ENCODE results near the gene RHOF.

The RHOF gene

GRCh38 chr12:121819212-121819949 is 25.9 kb upstream of the RHOF start:
- peak; percentile 18 for DNase-seq

DNA sequence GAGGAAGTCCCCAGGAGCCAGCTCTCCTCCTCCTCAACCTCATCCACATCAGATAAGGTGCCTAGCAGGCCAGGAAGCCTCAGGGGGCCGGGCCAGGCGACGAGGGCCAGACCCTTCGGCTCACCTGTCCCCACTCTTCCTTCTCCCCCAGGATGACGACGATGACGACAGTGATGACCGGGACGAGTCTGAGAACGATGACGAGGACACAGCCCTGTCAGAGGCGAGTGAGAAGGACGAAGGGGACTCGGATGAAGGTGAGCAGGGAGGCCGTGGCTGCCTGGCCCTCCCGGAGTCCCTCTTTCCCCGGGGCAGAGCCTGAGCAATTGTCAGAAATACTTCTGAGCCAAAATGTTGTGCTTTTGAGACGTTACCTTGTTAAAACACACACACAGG is 24.2 kb upstream of the RHOF start:
- no peak for DNase-seq

DNA sequence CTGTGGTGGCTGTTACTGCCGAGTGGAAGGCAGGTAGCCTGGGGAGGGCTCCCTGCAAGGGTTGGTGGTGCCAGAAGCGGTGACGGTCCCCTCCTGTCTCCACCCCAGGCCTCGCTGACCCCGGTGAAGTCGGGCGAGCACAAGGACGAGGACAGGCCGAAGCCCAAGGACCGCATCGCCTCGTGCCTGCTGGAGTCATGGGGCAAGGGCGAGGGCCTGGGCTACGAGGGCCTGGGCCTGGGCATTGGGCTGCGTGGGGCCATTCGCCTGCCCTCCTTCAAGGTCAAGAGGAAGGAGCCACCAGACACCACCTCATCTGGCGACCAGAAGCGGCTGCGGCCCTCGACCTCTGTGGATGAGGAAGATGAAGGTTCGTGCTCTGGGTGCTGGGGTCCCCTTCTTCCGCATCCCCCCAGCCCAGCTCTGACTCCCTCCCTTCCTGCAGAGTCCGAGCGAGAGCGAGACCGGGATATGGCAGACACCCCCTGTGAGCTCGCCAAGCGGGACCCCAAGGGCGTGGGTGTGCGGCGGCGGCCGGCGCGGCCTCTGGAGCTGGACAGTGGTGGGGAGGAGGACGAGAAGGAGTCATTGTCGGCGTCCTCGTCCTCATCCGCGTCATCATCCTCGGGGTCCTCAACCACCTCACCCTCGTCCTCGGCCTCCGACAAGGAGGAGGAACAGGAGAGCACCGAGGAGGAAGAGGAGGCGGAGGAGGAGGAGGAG is 23.6 kb upstream of the RHOF start:
- no peak for DNase-seq

GRCh38 chr12:121815263-121815662 is 21.8 kb upstream of the RHOF start:
- peak; percentile 18 for DNase-seq

DNA sequence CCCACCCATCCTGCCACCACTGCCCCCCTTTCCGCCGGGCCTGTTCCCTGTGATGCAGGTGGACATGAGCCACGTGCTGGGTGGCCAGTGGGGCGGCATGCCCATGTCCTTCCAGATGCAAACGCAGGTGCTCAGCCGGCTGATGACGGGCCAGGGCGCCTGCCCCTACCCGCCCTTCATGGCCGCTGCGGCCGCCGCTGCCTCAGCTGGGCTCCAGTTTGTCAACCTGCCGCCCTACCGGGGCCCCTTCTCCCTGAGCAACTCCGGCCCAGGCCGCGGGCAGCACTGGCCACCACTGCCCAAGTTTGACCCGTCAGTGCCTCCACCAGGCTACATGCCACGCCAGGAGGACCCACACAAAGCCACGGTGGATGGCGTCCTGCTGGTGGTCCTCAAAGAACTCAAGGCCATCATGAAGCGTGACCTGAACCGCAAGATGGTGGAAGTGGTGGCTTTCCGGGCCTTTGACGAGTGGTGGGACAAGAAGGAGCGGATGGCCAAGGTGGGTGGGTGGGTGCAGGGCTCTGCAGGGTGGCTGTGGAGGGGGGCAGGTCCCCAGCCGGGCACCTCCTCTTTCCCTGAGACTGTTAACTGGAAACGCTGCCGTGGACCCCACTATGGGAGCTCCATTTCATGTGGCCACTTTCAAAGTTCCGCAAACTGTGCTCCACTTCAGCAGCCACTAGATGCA is 21.1 kb upstream of the RHOF start:
- DNase-seq, result no peak

DNA sequence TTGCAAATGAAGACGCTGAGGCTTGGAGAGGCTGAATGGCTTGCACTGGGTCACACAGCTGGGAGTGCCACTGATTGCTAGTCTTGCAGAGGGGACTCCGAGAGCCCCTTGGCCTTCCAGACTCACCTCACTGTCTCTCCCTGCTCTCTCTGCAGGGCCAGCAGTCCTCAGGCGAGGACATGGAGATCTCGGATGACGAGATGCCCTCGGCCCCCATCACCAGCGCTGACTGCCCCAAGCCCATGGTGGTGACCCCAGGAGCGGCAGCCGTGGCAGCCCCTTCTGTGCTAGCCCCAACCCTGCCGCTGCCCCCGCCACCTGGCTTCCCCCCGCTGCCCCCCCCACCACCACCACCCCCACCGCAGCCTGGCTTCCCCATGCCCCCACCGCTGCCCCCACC is 20.5 kb upstream of the RHOF start:
- DNase-seq, result no peak

GRCh38 chr12:121812921-121813896 is 19.7 kb upstream of the RHOF start:
- peak; percentile 21 for DNase-seq

DNA sequence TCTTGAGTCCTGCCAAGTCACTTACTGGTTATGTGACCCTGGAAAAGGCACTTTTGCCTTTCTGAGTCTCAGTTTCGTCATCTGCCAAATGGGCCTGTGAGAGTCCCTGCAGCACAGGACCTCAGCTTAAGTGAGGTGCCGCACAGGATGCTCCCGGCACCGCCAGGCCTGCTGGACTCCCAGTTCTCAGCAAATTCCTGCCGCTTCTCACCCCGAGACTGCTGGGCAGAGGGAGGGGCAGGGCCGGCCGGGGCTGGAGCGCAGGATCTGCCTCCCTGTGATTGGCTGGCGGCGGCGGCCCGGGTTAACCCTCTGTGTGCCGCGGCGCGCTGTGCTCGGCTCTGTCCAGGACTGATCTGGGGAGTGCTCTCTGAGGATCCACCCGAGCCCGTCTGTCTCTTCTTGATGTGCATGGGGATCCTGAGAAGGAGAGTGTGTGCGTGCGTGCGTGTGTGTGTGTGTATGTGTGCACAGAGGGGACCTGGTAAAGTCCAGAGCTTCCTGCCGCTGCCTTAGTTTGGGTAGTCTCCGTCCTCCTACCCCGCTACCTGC is 18.9 kb upstream of the RHOF start:
- no peak for DNase-seq

GRCh38 chr12:121811434-121812319 is 18.2 kb upstream of the RHOF start:
- peak; percentile 82 for DNase-seq

DNA sequence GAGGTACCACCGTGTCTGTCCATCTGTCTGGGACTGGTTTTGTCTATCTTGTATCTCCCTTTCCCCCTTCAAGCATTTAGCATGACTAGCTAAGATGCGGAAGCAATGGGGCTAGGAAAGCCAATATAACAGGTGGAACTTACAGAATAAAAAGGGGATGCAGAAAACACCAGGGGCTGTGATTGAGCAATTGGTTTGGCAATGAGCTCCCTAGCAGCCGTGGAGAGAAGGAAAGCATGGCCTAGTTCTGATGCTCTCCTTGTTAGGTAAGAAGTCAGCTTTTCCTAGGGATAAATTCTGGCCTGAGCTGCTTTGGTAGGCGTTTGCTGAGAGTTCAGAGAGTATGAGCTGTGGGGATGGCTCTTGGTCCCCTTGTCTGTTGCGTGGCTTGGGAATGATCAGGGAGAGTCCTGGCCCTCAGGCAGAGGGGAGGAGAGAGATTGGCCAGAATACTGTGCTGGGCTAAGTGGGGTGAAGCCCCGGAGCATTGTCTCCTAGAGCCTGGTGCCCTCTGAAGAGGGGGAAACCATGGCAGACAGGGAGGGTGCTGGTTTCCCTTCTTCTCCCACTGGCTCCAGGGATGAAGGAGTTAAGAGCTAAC is 17.4 kb upstream of the RHOF start:
- no peak for DNase-seq

GRCh38 chr12:121810234-121810817 is 16.8 kb upstream of the RHOF start:
- peak; percentile 19 for DNase-seq

GRCh38 chr12:121809712-121810116 is 16.2 kb upstream of the RHOF start:
- no peak for DNase-seq

DNA sequence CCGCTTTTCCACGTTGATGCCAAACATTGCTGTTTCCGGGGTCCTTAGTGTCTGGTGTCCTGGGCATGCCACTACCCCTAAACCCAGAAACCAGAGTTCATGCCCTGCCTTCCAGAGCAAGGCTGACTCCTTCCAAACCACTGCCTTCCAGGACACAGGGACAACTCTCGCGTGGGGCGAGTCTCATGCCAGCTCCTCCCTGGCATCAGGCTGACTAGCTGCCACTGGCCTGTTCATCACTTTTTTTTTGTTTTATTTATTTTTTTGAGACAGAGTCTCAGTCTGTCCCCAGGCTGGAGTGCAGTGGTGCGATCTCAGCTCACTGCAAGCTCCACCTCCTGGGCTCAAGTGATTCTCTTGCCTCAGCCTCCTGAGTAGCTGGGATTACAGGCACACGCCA is 15.1 kb upstream of the RHOF start:
- no peak for DNase-seq

- no peak for DNase-seq
Measured at GRCh38 chr12:121807642-121808347, 14.3 kb upstream of the RHOF start.

GRCh38 chr12:121806546-121807423 is 13.3 kb upstream of the RHOF start:
- no peak for DNase-seq

- DNase-seq, result peak; percentile 49
Measured at GRCh38 chr12:121806009-121806545, 12.6 kb upstream of the RHOF start.

- DNase-seq, result peak; percentile 52
Measured at GRCh38 chr12:121805171-121806008, 11.9 kb upstream of the RHOF start.

All from activated T-cell treated with anti-CD3 and anti-CD28 coated beads, Interleukin-2, amount 50 U/mL, for 1 hour (primary cell).